H1 (cell line): ENCODE measurements around the gene TARDBP. TPM values are rescaled to one million over a fixed set of nuclear protein-coding genes. Genes with fewer than 3 reads are reported as not detected.

Experiments
- BCL11A ChIP-seq, 2 experiments: IDR thresholded peaks; one replicate each; pipeline ENCODE4 v1.6.1; 2011; ENCODE audit warnings: low read depth in 2 of 2, low read length in 2 of 2, mild to moderate bottlenecking in 2 of 2
- CBX8 ChIP-seq: fragments of 300-800, 300-1000 bp; sonication (generic); IDR thresholded peaks from 2 replicates; pipeline ENCODE4 v1.7.1; 2016; ENCODE audit warnings: low read depth, low read length, borderline replicate concordance
- SRF ChIP-seq: IDR thresholded peaks from 2 replicates; pipeline ENCODE4 v1.6.1; 2011; ENCODE audit warnings: mild to moderate bottlenecking, low read depth, low read length, moderate library complexity
- polyA plus RNA-seq, 7 experiments: library from polyadenylated mRNA; depleted of rRNA in 3 of 7; stranded (reverse) in 5 of 7; unstranded in 2 of 7; fragments of >200 nt in 5 of 7; fragments of 200-250 nt in 2 of 7; gene quantifications; 1 replicate in 5 of 7; 2 replicates in 1 of 7; 4 replicates in 1 of 7; pipeline versions ENCODE4 v1.2.1 to v1.2.3, GENCODE V29; 2011 to 2013; ENCODE audit warnings: missing spikeins in 2 of 7, mixed read lengths in 2 of 7
- total RNA-seq: library from RNA; stranded (reverse); fragmentation: NEBNext Ultra II Directional; extraction: Animal tissue kit (Norgen Biotek cat#: 25700); gene quantifications from 2 replicates; pipeline ENCODE4 v1.2.1, GENCODE V29; 2021

TARDBP gene
- total and polyA plus RNA-seq, 2 of the 8 experiments (the other 6 are each of a cell fraction or from before 2014, with no cell fraction given), result 144 to 240 TPM

GRCh38 chr1:11067716-11068599 is 55.5 kb downstream of the TARDBP start (continued):
- no peak for TF ChIP-seq CBX8
- TF ChIP-seq SRF, result no peak
- TF ChIP-seq BCL11A (IDR thresholded peaks at IDR 0.05; ENCODE audit: low read depth in 2 of 2, low read length in 2 of 2), result no peak
